ENCODE data around the gene SMIM43.

DNA sequence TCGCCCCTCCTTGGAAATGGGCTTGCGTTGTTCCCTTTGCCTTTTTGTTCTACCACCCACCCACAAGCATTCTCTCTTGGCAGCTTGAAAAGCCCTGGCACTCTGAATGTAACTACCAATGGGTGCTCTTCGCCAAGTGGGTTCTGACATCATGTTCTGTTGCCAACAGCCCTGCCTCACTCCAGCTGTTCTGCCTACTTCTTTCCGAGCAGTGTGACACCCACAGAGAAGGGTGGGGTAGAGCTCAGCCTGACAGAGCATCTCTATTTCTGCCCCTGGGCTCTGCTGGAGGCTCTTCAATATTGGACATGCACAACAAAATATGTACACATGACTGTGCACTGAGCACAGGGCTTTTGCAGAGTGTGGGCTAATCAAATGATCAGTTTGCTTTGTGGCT, 20.5 kb upstream of the SMIM43 start:
- TF ChIP-seq KLF10 (CRISPR knock-in tag; IDR thresholded peaks at IDR 0.05), result no peak
- TF ChIP-seq HLTF (IDR thresholded peaks at IDR 0.05), result no peak
- TF ChIP-seq ZNF780A (CRISPR knock-in tag; IDR thresholded peaks at IDR 0.05), result no peak
- TF ChIP-seq FOS (IDR thresholded peaks at IDR 0.05; ENCODE audit: extremely low read depth, insufficient read length), result no peak
- no peak for TF ChIP-seq RNF2 (IDR thresholded peaks at IDR 0.05)
- no peak for TF ChIP-seq ZNF766 (CRISPR knock-in tag; conservative IDR thresholded peaks at IDR 0.05)
